GM12865 (cell line): ENCODE results near the gene WNK2.

ENCODE experiments used
- DNase-seq: peaks from one replicate; pipeline ENCODE4 v3.0.0; 2010; ENCODE audit warnings: low read depth
- H3K4me3 ChIP-seq: 2 replicates; pipeline ENCODE4 v1.5.1; 2011; ENCODE audit warnings: mild to moderate bottlenecking, low read depth, low read length, control low read depth
- CTCF ChIP-seq: IDR thresholded peaks from 2 replicates; pipeline ENCODE4 v1.5.1; 2011; ENCODE audit warnings: low read length, control low read depth, low read depth, inconsistent platforms; ENCODE audit not compliant: insufficient read depth; ENCODE audit errors: missing control alignments

Gene WNK2

GRCh38 chr9:93154293-93154903 is 29.5 kb upstream of the WNK2 start:
- peak; percentile 57 for TF ChIP-seq CTCF
- DNase-seq: no peak
- H3K4me3 ChIP-seq: no peak overlapping the region

GRCh38 chr9:93155716-93156474 is 28.0 kb upstream of the WNK2 start:
- TF ChIP-seq CTCF: no peak
- no peak for DNase-seq
- no peak overlapping the region for H3K4me3 ChIP-seq

- H3K4me3 ChIP-seq: no peak overlapping the region
- peak; percentile 84 for DNase-seq
- no peak for TF ChIP-seq CTCF
Observed at GRCh38 chr9:93156475-93157008, 27.4 kb upstream of the WNK2 start.

GRCh38 chr9:93159601-93160471 is 24.1 kb upstream of the WNK2 start:
- H3K4me3 ChIP-seq: no peak overlapping the region
- TF ChIP-seq CTCF: peak; percentile 99

GRCh38 chr9:93161786-93162562 is 22.0 kb upstream of the WNK2 start:
- no peak overlapping the region for H3K4me3 ChIP-seq
- no peak for DNase-seq
- TF ChIP-seq CTCF: no peak

More at GRCh38 chr9:93159601-93160471, 24.1 kb upstream of the WNK2 start:
- peak; percentile 78 for DNase-seq

GRCh38 chr9:93164085-93164484 is 19.9 kb upstream of the WNK2 start:
- DNase-seq: no peak
- H3K4me3 ChIP-seq: no peak overlapping the region
- no peak for TF ChIP-seq CTCF
